ENCODE results near the gene RSU1.

GRCh38 chr10:16788778-16789177 is 28.4 kb downstream of the RSU1 start:
- TF ChIP-seq SIN3A (IDR thresholded peaks at IDR 0.05; ENCODE audit: low read depth) (no peak), CTCF (IDR thresholded peaks at IDR 0.05 in 2 of 3, conservative IDR thresholded peaks at IDR 0.05 in 1 of 3; ENCODE audit: borderline replicate concordance in 1 of 3, insufficient read depth in 1 of 3, low read depth in 2 of 3, low read length in 2 of 3) (no peak), CBX3 (IDR thresholded peaks at IDR 0.05; ENCODE audit: low read depth) (no peak), RAD21 (IDR thresholded peaks at IDR 0.05; ENCODE audit: low read depth) (no peak), YY1 (IDR thresholded peaks at IDR 0.05; ENCODE audit: extremely low read depth, insufficient replicate concordance, low read depth, low read length) (no peak), EZH2 (IDR thresholded peaks at IDR 0.05) (no peak), POLR2AphosphoS5 (IDR thresholded peaks at IDR 0.05; ENCODE audit: low read depth, low read length) (no peak), MAX (IDR thresholded peaks at IDR 0.05) (no peak), CEBPB (IDR thresholded peaks at IDR 0.05; ENCODE audit: low read depth) (no peak), EZH2phosphoT487 (IDR thresholded peaks at IDR 0.05; ENCODE audit: borderline replicate concordance) (no peak), FOSL1 (IDR thresholded peaks at IDR 0.05; ENCODE audit: low read depth) (no peak), POLR2A (IDR thresholded peaks at IDR 0.05; ENCODE audit: borderline replicate concordance, extremely low read depth, insufficient read depth, insufficient read length) (no peak), JUND (IDR thresholded peaks at IDR 0.05) (no peak)
